NCI-H2107 treated with DMSO at 0.1 percent for 48 hours (cell line): ENCODE results near the gene AKR1A1.

Source experiments
- DNase-seq: peaks from one replicate; lab custom pipeline; 2025; ENCODE audit not compliant: unreplicated experiment; lab: John Stamatoyannopoulos, UW

AKR1A1 gene

DNA sequence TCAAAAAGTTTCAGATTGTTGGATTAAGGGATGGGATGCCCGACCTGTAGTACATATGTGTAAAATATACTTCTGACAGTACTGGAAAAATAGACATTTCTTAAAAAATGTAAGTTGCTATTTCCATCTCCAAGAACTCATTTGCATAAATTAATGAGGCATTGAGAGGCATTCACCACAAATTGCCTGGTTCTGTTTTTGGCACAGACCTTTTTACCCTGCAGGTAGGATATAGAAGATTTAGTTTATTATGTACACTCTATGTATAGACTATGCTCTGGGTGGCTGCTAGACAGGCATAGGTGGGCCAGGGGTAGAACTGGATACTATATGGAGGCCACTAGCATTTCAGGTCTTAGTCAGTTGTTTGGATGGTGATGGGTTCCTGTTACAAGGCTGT lies 65.3 kb downstream of the AKR1A1 start:
- DNase-seq = no peak

DNA sequence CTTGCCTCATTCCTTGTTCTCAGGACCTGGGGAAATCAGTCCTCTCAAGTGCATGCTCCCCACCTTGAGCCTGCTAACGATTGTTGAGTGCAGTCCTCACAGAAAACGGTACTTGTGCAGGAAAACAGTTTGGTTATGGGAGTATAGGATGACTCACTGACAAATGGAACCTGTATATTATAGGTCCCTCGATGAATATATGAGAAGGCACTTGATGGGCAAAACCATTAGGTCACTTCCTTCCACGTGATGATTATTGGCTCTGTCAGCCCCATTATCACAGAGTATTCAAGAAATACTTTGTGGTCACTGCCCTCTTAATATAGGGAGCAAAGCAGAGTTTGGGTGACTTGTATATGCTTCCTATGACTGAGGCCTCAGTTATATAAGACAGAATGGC lies 67.0 kb downstream of the AKR1A1 start:
- no peak for DNase-seq

DNA sequence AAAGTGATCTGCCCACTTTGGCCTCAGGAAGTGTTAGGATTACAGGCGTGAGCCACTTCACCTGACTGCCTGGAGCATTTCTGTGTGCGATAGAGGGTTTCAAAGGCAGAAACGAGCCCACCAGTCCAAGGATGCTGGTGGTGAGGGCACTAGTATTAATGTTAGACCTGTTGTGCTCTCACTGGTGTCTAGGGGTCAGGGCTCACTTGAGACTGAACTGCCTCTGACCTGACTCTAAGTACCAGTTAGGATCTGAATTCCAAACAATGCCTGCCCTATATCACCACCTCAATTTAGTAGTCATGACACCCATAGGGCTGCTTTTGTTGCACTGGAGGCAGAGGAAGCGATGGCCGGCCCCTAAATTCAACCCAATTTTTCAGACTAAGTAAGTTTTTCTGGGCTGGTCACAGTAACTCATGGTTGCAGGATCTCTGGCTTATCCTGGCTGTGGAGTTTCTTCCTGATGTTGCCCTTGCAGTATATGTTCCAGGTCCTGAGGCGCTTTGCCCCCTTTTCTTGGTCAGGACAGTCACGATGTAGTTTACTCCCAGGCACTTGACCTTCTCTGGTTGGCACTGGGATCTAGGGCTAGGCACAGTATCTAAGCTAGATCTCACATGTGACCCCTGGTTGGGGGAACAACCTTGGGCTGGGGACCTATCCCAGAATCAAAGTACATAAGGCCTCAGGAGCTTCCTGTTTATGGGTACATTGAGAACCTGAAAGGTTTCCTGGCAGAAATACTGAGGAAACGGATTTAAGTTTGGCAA lies 68.7 kb downstream of the AKR1A1 start:
- DNase-seq = no peak
